ENCODE measurements around the gene ZIC2. TPM values are rescaled to one million over a fixed set of nuclear protein-coding genes. Genes with fewer than 3 reads are reported as not detected.

ZIC2 gene
- polyA plus RNA-seq, 1 donor from 2014 or later = 10.6 TPM

DNA sequence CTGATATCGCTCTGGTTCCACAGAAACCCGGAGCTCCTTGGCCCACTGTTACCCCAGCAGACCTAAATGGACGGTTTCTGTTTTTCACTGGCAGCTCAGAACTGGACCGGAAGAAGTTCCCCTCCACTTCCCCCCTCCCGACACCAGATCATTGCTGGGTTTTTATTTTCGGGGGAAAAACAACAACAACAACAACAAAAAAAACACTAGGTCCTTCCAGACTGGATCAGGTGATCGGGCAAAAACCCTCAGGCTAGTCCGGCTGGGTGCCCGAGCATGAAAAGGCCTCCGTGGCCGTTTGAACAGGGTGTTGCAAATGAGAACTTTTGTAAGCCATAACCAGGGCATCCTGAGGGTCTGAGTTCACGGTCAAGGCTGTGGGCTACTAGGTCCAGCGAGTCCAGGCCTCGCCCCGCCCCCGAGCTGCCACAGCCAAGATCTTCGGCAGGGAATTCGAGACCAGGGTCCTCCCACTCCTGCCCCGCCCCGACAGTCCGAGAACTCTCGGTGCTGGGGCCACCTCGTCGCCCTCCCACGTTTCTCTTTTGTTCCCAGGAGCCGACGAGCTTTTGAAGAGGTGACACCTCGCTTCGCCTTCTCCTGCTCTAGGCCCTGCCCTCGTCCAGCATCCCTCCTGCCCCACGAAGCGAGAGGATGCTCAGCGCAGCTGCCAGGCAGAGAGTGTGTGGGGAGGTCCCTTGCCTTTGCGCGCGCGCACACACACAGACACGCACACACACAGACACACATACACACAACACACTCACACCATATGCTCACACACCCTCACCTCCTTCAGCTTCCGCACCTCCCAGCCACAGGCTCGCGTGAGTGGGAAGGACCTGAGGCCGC lies 8.8 kb downstream of the ZIC2 start:
- H3K4me2 ChIP-seq (ENCODE audit: low read length) = no peak overlapping the region
- H3K4me3 ChIP-seq (ENCODE audit: low read length) = no peak overlapping the region
- H3K9me2 ChIP-seq (ENCODE audit: insufficient read depth, low read length) = no peaks in the 10 kb centered on the region
- peaks cover 71% of the 10 kb centered on the region for H3K79me2 ChIP-seq (replicated peaks; ENCODE audit: insufficient read depth, low read length)
- no peaks in the 10 kb centered on the region for H4K20me1 ChIP-seq (ENCODE audit: insufficient read depth)
- no peak for TF ChIP-seq SMC3 (conservative IDR thresholded peaks at IDR 0.05; ENCODE audit: poor library complexity)
- no peak for TF ChIP-seq EZH2 (IDR thresholded peaks at IDR 0.05; ENCODE audit: borderline replicate concordance, insufficient read depth, low read length, poor library complexity, severe bottlenecking)
- TF ChIP-seq, protein P1, sequence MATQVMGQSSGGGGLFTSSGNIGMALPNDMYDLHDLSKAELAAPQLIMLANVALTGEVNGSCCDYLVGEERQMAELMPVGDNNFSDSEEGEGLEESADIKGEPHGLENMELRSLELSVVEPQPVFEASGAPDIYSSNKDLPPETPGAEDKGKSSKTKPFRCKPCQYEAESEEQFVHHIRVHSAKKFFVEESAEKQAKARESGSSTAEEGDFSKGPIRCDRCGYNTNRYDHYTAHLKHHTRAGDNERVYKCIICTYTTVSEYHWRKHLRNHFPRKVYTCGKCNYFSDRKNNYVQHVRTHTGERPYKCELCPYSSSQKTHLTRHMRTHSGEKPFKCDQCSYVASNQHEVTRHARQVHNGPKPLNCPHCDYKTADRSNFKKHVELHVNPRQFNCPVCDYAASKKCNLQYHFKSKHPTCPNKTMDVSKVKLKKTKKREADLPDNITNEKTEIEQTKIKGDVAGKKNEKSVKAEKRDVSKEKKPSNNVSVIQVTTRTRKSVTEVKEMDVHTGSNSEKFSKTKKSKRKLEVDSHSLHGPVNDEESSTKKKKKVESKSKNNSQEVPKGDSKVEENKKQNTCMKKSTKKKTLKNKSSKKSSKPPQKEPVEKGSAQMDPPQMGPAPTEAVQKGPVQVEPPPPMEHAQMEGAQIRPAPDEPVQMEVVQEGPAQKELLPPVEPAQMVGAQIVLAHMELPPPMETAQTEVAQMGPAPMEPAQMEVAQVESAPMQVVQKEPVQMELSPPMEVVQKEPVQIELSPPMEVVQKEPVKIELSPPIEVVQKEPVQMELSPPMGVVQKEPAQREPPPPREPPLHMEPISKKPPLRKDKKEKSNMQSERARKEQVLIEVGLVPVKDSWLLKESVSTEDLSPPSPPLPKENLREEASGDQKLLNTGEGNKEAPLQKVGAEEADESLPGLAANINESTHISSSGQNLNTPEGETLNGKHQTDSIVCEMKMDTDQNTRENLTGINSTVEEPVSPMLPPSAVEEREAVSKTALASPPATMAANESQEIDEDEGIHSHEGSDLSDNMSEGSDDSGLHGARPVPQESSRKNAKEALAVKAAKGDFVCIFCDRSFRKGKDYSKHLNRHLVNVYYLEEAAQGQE (IDR thresholded peaks at IDR 0.05; ENCODE audit: borderline replicate concordance) = no peak
- TF ChIP-seq TAF1 (IDR thresholded peaks at IDR 0.05; ENCODE audit: low read depth) = no peak
- no peak for TF ChIP-seq RAD21 (conservative IDR thresholded peaks at IDR 0.05)
- TF ChIP-seq EP300 (conservative IDR thresholded peaks at IDR 0.05; ENCODE audit: poor library complexity, severe bottlenecking) = no peak
- TF ChIP-seq, protein P2, sequence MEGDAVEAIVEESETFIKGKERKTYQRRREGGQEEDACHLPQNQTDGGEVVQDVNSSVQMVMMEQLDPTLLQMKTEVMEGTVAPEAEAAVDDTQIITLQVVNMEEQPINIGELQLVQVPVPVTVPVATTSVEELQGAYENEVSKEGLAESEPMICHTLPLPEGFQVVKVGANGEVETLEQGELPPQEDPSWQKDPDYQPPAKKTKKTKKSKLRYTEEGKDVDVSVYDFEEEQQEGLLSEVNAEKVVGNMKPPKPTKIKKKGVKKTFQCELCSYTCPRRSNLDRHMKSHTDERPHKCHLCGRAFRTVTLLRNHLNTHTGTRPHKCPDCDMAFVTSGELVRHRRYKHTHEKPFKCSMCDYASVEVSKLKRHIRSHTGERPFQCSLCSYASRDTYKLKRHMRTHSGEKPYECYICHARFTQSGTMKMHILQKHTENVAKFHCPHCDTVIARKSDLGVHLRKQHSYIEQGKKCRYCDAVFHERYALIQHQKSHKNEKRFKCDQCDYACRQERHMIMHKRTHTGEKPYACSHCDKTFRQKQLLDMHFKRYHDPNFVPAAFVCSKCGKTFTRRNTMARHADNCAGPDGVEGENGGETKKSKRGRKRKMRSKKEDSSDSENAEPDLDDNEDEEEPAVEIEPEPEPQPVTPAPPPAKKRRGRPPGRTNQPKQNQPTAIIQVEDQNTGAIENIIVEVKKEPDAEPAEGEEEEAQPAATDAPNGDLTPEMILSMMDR (IDR thresholded peaks at IDR 0.05; ENCODE audit: poor library complexity, severe bottlenecking) = no peak
- no peak for TF ChIP-seq MXI1 (conservative IDR thresholded peaks at IDR 0.05; ENCODE audit: poor library complexity, severe bottlenecking)
- TF ChIP-seq POLR2AphosphoS5 (IDR thresholded peaks at IDR 0.05) = no peak
- no peak overlapping the region for H2AFZ ChIP-seq (ENCODE audit: low read depth, low read length)
- H3K27me3 ChIP-seq (ENCODE audit: insufficient read depth, low read depth, low read length) = peaks cover 87% of the 10 kb centered on the region
- H3K27ac ChIP-seq (ENCODE audit: low read length) = no peak overlapping the region
- no peaks in the 10 kb centered on the region for H3K36me3 ChIP-seq (ENCODE audit: insufficient read depth, low read length)
- no peak overlapping the region for H3K9ac ChIP-seq (ENCODE audit: low read length)
- H3K9me3 ChIP-seq (ENCODE audit: low read length) = no peaks in the 10 kb centered on the region
- H3F3A ChIP-seq (ENCODE audit: insufficient read depth, low read length, poor library complexity, severe bottlenecking) = no peaks in the 10 kb centered on the region

DNA sequence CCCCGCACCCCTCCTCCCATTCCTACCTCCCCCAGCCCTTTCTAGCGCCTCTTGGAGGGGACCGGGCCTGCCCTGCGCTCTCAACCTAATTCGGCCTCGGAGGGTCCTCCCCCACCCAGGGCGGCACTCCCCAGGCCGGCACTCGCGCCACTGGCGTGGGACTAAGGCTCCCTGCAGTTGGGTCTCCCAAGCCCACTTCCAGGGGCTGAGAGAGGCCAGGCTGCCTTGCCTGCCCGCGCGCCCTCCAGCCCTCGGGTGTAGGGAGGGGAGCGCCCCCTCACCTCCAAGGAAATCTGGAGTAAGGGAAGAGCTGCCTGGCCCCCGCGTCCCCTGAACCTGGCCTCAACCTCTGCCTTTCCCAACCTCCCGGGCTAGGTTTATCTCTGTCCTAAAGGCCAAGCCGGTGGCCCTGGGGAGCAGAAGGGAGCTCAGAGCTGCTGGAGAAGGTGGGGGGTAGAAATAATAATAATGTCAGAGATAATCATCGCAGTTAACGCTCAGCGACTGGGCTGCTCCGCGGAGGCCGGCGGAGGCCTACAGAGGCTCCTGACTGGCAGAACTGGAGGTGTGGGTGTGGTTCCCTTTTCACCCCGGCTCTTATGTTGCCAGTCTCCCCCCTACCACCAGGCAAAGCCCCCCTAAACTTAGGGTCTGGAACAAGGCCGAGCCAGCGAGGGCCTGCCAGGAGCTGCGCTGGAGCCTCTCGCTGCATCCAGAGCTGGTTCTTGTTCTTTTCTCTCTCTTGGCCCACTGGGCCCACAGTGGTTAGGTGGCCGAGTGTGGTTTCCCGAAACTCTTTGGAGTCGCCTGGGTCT lies 9.6 kb downstream of the ZIC2 start:
- H3F3A ChIP-seq (ENCODE audit: insufficient read depth, low read length, poor library complexity, severe bottlenecking) = no peaks in the 10 kb centered on the region
- TF ChIP-seq, protein P1 (IDR thresholded peaks at IDR 0.05; ENCODE audit: borderline replicate concordance) = no peak
- no peak for TF ChIP-seq EZH2 (IDR thresholded peaks at IDR 0.05; ENCODE audit: borderline replicate concordance, insufficient read depth, low read length, poor library complexity, severe bottlenecking)
- TF ChIP-seq EP300 (conservative IDR thresholded peaks at IDR 0.05; ENCODE audit: poor library complexity, severe bottlenecking) = no peak
- TF ChIP-seq POLR2AphosphoS5 (IDR thresholded peaks at IDR 0.05) = no peak
- no peak for TF ChIP-seq SMC3 (conservative IDR thresholded peaks at IDR 0.05; ENCODE audit: poor library complexity)
- TF ChIP-seq MXI1 (conservative IDR thresholded peaks at IDR 0.05; ENCODE audit: poor library complexity, severe bottlenecking) = no peak
- no peak for TF ChIP-seq TAF1 (IDR thresholded peaks at IDR 0.05; ENCODE audit: low read depth)
- TF ChIP-seq, protein P2 (IDR thresholded peaks at IDR 0.05; ENCODE audit: poor library complexity, severe bottlenecking) = no peak
- TF ChIP-seq RAD21 (conservative IDR thresholded peaks at IDR 0.05) = no peak
- no peak overlapping the region for H3K27ac ChIP-seq (ENCODE audit: low read length)
- H3K79me2 ChIP-seq (replicated peaks; ENCODE audit: insufficient read depth, low read length) = peaks cover 64% of the 10 kb centered on the region
- H3K27me3 ChIP-seq (ENCODE audit: insufficient read depth, low read depth, low read length) = peaks cover 95% of the 10 kb centered on the region
- H2AFZ ChIP-seq (ENCODE audit: low read depth, low read length) = no peak overlapping the region
- no peak overlapping the region for H3K4me2 ChIP-seq (ENCODE audit: low read length)
- H3K9me3 ChIP-seq (ENCODE audit: low read length) = no peaks in the 10 kb centered on the region
- H3K9me2 ChIP-seq (ENCODE audit: insufficient read depth, low read length) = no peaks in the 10 kb centered on the region
- no peaks in the 10 kb centered on the region for H3K36me3 ChIP-seq (ENCODE audit: insufficient read depth, low read length)
- no peak overlapping the region for H3K9ac ChIP-seq (ENCODE audit: low read length)
- no peak overlapping the region for H3K4me3 ChIP-seq (ENCODE audit: low read length)
- H4K20me1 ChIP-seq (ENCODE audit: insufficient read depth) = no peaks in the 10 kb centered on the region
